Body of pancreas (tissue), 4 donors: ENCODE results near the gene IFNLR1. TPM values are rescaled to one million over a fixed set of nuclear protein-coding genes. Genes with fewer than 3 reads are reported as not detected.

Experiments used
- ATAC-seq: fragments of 150-250 bp; one replicate; pipeline ENCODE4 v1.9.1; 2016
- DNase-seq, 4 donors: peaks; one replicate each; pipeline ENCODE4 v3.0.0-alpha.2; 2019
- H3K27ac ChIP-seq, 4 donors: fragments of 200-600 bp; sonication (generic); 1 replicate in 3 of 4; 2 replicates in 1 of 4; pipeline versions ENCODE4 v1.5.1 to v1.6.1; 2016 to 2019; ENCODE audit warnings: mild to moderate bottlenecking in 1 of 4, mixed read lengths in 1 of 4, moderate library complexity in 1 of 4
- H3K27me3 ChIP-seq, 2 donors: fragments of 200-600 bp; sonication (generic); one replicate each; pipeline ENCODE4 v1.6.0; 2016; ENCODE audit warnings: mild to moderate bottlenecking in 1 of 2
- H3K36me3 ChIP-seq, 2 donors: fragments of 200-600 bp; sonication (generic); replicated peaks in 1 of 2; 2 replicates each; pipeline ENCODE4 v1.5.1; 2016; ENCODE audit warnings: low read depth in 2 of 2; ENCODE audit not compliant: insufficient read depth in 1 of 2
- H3K4me1 ChIP-seq: fragments of 200-600 bp; sonication (generic); one replicate; pipeline ENCODE4 v1.6.0; 2016
- H3K4me3 ChIP-seq, 2 donors: fragments of 200-600 bp; sonication (generic); 1 replicate in 1 of 2; 2 replicates in 1 of 2; pipeline ENCODE4 v1.5.1; 2016 to 2019
- H3K9me3 ChIP-seq, 3 donors: fragments of 200-600 bp; sonication (generic); 1 replicate in 2 of 3; 2 replicates in 1 of 3; pipeline ENCODE4 v1.5.1; 2016
- CTCF ChIP-seq, 7 experiments: fragments of 450-650 bp in 4 of 7; fragments of 200-600 bp in 3 of 7; sonication (generic) in 3 of 7; IDR thresholded peaks; one replicate each; pipeline ENCODE4 v1.5.1; 2016 to 2019; ENCODE audit warnings: antibody characterized with exemption in 7 of 7
- POLR2A ChIP-seq, 3 donors: fragments of 450-650 bp; IDR thresholded peaks; one replicate each; pipeline ENCODE4 v1.6.1; 2016; ENCODE audit warnings: antibody characterized with exemption in 3 of 3, mild to moderate bottlenecking in 2 of 3
- WGBS, 2 donors: methylation state at CpG; one replicate each; pipeline ENCODE4 v1.1.5; 2017; 5-methylcytosine and 5-hydroxymethylcytosine counted together
- intact Hi-C: fragments of 100-400 bp; cut with DNase I; formaldehyde crosslinking; loops from one replicate; pipeline ENCODE4 v1.15.1; 2023
- total RNA-seq, 2 donors: library from RNA; depleted of rRNA; stranded (reverse); fragments of >200 nt; gene quantifications; one replicate each; pipeline ENCODE4 v1.1.0, GENCODE V29; 2016

IFNLR1 gene
- total RNA-seq, 2 donors from 2014 or later: 4.6 to 5.4 TPM

GRCh38 chr1:24154215-24154614 is 32.9 kb downstream of the IFNLR1 start:
- peaks cover 30% of the 10 kb centered on the region for H3K4me1 ChIP-seq
- 78 to 79% methylated on average over 8 of the region's 8 CpGs for WGBS, 2 donors
- H3K27me3 ChIP-seq: no peaks in the 10 kb centered on the region
- H3K9me3 ChIP-seq: no peaks in the 10 kb centered on the region
- DNase-seq (no peak), ATAC-seq (no peak)
- no peaks in the 10 kb centered on the region for H3K36me3 ChIP-seq
- H3K4me3 ChIP-seq: no peak overlapping the region
- TF ChIP-seq POLR2A (IDR thresholded peaks at IDR 0.05) (no peak), CTCF (IDR thresholded peaks at IDR 0.05) (no peak)
- H3K27ac ChIP-seq: no peak overlapping the region
- intact Hi-C loops: loop anchor here (10.0 kb wide), 1 partner anchor 79 kb away; no protein-coding TSS in a partner anchor

- WGBS, 2 donors: 84 to 89% methylated on average over 7 to 10 of the region's 10 CpGs
- H3K27ac ChIP-seq: no peak overlapping the region
- no peak for ATAC-seq
These were observed 34.2 kb downstream of the IFNLR1 start for GRCh38 chr1:24152631-24153494.

GRCh38 chr1:24151175-24151533 is 35.9 kb downstream of the IFNLR1 start:
- Histone ChIP-seq H3K4me3 (no peak overlapping the region), H3K9me3 (no peaks in the 10 kb centered on the region), H3K4me1 (peaks cover 30% of the 10 kb centered on the region), H3K27me3 (no peaks in the 10 kb centered on the region), H3K36me3 (no peaks in the 10 kb centered on the region), H3K27ac (peak overlapping the region in 3 of 4 donors; percentile 26 to 55 (median 53))
- intact Hi-C loops: loop anchor here (10.0 kb wide), 1 partner anchor 76 kb away; no protein-coding TSS in a partner anchor
- ATAC-seq (peak; percentile 18), DNase-seq (peak; percentile 49 to 82 (median 67))
- TF ChIP-seq CTCF (IDR thresholded peaks at IDR 0.05): no peak
- no peak for TF ChIP-seq POLR2A (IDR thresholded peaks at IDR 0.05)
- WGBS, 2 donors: 15 to 17% methylated on average over 12 of the region's 12 CpGs

More at GRCh38 chr1:24152631-24153494, 34.2 kb downstream of the IFNLR1 start:
- Histone ChIP-seq H3K27me3 (no peaks in the 10 kb centered on the region), H3K4me1 (peaks cover 30% of the 10 kb centered on the region), H3K4me3 (no peak overlapping the region), H3K9me3 (no peaks in the 10 kb centered on the region), H3K36me3 (no peaks in the 10 kb centered on the region)
- TF ChIP-seq CTCF (IDR thresholded peaks at IDR 0.05) (no peak), POLR2A (IDR thresholded peaks at IDR 0.05) (no peak)
- intact Hi-C loops: loop anchor here (10.0 kb wide), 1 partner anchor 78 kb away; no protein-coding TSS in a partner anchor
- DNase-seq: no peak

GRCh38 chr1:24150234-24151174 is 36.6 kb downstream of the IFNLR1 start:
- 7 to 10% methylated on average over 28 to 36 of the region's 36 CpGs for WGBS, 2 donors
- peak; percentile 71 to 91 (median 89) for TF ChIP-seq CTCF (IDR thresholded peaks at IDR 0.05)
- TF ChIP-seq POLR2A (IDR thresholded peaks at IDR 0.05): peak in 1 of 3 donors; percentile 31
- peak; percentile 92 to 95 (median 94) for DNase-seq
- H3K4me3 ChIP-seq: no peak overlapping the region
- H3K27ac ChIP-seq: peak overlapping the region in 3 of 4 donors; percentile 26 to 55 (median 53)
- H3K27me3 ChIP-seq: no peaks in the 10 kb centered on the region
- peak; percentile 92 for ATAC-seq
- no peaks in the 10 kb centered on the region for H3K9me3 ChIP-seq
- intact Hi-C loops: loop anchor here (10.0 kb wide), 1 partner anchor 76 kb away; no protein-coding TSS in a partner anchor
- H3K4me1 ChIP-seq: peaks cover 25% of the 10 kb centered on the region
- no peaks in the 10 kb centered on the region for H3K36me3 ChIP-seq
